Ishikawa (cell line): ENCODE measurements around the gene UGGT1.

Experiments used
- CREB1 ChIP-seq: IDR thresholded peaks from 2 replicates; pipeline ENCODE4 v1.6.1; 2012; ENCODE audit warnings: low read depth
- TEAD4 ChIP-seq: IDR thresholded peaks from 2 replicates; pipeline ENCODE4 v1.6.1; 2012
- YY1 ChIP-seq: IDR thresholded peaks from 2 replicates; pipeline ENCODE4 v1.6.1; 2012; ENCODE audit warnings: low read depth
- TF ChIP-seq, protein P1 (sequence below): IDR thresholded peaks from 2 replicates; pipeline ENCODE4 v1.6.1; 2012; ENCODE audit warnings: low read depth, mild to moderate bottlenecking

DNA sequence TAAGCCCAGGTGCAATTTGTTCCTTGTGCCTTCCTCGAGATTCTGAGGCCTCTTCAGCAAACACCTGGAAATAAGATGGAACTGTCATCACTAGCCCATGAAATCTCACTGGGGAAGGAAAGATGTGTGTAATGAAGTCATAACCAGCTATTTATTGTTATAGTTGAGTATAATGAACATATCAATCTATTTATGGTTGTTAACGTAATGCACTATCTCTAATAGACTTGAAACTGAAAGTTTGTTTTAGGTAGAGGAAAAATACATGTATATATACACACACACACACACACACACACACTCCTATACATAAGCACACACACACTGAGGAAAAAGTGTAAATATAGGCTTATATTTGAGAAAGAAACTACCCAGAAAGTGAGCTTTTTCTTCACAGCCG, 62.8 kb downstream of the UGGT1 start:
- TF ChIP-seq TEAD4 (no peak), CREB1 (no peak), YY1 (no peak)
- TF ChIP-seq, protein P1, sequence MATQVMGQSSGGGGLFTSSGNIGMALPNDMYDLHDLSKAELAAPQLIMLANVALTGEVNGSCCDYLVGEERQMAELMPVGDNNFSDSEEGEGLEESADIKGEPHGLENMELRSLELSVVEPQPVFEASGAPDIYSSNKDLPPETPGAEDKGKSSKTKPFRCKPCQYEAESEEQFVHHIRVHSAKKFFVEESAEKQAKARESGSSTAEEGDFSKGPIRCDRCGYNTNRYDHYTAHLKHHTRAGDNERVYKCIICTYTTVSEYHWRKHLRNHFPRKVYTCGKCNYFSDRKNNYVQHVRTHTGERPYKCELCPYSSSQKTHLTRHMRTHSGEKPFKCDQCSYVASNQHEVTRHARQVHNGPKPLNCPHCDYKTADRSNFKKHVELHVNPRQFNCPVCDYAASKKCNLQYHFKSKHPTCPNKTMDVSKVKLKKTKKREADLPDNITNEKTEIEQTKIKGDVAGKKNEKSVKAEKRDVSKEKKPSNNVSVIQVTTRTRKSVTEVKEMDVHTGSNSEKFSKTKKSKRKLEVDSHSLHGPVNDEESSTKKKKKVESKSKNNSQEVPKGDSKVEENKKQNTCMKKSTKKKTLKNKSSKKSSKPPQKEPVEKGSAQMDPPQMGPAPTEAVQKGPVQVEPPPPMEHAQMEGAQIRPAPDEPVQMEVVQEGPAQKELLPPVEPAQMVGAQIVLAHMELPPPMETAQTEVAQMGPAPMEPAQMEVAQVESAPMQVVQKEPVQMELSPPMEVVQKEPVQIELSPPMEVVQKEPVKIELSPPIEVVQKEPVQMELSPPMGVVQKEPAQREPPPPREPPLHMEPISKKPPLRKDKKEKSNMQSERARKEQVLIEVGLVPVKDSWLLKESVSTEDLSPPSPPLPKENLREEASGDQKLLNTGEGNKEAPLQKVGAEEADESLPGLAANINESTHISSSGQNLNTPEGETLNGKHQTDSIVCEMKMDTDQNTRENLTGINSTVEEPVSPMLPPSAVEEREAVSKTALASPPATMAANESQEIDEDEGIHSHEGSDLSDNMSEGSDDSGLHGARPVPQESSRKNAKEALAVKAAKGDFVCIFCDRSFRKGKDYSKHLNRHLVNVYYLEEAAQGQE = no peak
